Measurements from ENCODE around the gene FLNC. TPM values are rescaled to one million over a fixed set of nuclear protein-coding genes. Genes with fewer than 3 reads are reported as not detected.

FLNC gene
- polyA plus RNA-seq, 3 donors = 0.01 TPM; not detected in 2

DNA sequence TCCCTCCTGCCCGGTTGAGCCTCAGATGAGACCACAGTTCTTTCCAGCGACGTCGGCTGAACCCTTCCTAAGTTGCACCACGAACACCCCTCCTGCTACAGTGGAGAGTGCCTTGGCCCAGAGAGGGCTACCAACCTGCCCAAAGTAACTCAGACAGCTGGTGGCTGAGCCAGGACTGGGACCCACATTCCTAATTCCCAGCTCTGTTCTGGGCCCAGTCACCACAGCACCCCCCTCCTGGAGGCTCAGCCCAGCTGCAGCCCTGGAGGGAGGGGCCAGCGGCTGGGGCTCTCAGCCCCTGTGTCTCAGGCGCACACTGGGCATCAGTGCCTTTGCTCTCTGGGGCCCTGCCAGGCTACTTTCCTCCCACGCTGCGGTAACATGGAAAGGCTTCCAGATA is 43.0 kb downstream of the FLNC start:
- intact Hi-C loops (cut with micrococcal nuclease) = no loop called here
- Mint-ChIP-seq H3K27ac (no peak overlapping the region), H3K4me1 (peaks cover 13% of the 10 kb centered on the region), H3K9me3 (peaks cover 0 to 5% (median 2%) of the 10 kb centered on the region in 7 donors), H3K36me3 (peaks cover 7 to 10% of the 10 kb centered on the region in 2 donors), H3K27me3 (ENCODE audit: low read depth in 3 of 3) (peaks cover 15 to 36% (median 25%) of the 10 kb centered on the region in 3 donors), H3K4me3 (no peak overlapping the region)
- Histone ChIP-seq H3K4me2 (replicated peaks; ENCODE audit: extremely low read depth, low read length, poor library complexity, severe bottlenecking) (no peak overlapping the region), H3K9ac (ENCODE audit: insufficient read depth, low read length, poor library complexity, severe bottlenecking) (no peak overlapping the region), H3K9me3 (replicated peaks in 1 of 2; ENCODE audit: control insufficient read depth in 1 of 2, insufficient read depth in 1 of 2, low read length in 2 of 2) (no peaks in the 10 kb centered on the region), H2AFZ (ENCODE audit: insufficient read depth, low read depth, low read length, poor library complexity, severe bottlenecking) (no peak overlapping the region), H3K4me3 (replicated peaks in 1 of 3; ENCODE audit: low read depth in 2 of 3, low read length in 3 of 3) (no peak overlapping the region), H4K20me1 (ENCODE audit: insufficient read depth, low read length) (peaks cover 27% of the 10 kb centered on the region), H3K27ac (ENCODE audit: low read depth in 1 of 2, low read length in 2 of 2) (no peak overlapping the region), H3K79me2 (ENCODE audit: insufficient read depth, low read length) (no peaks in the 10 kb centered on the region), H3K27me3 (ENCODE audit: control insufficient read depth in 2 of 2, insufficient read depth in 2 of 2, low read length in 2 of 2) (peaks cover 2 to 27% of the 10 kb centered on the region in 2 donors), H3K36me3 (replicated peaks in 1 of 2; ENCODE audit: control insufficient read depth in 1 of 2, insufficient read depth in 2 of 2, low read length in 2 of 2) (no peaks in the 10 kb centered on the region), H3K4me1 (ENCODE audit: control insufficient read depth in 1 of 2, insufficient read depth in 2 of 2, low read length in 2 of 2) (peaks cover 7 to 19% of the 10 kb centered on the region in 2 donors)
- 91% methylated on average over 6 of the region's 9 CpGs for WGBS (ENCODE audit: insufficient coverage)
- TF ChIP-seq, protein P1, sequence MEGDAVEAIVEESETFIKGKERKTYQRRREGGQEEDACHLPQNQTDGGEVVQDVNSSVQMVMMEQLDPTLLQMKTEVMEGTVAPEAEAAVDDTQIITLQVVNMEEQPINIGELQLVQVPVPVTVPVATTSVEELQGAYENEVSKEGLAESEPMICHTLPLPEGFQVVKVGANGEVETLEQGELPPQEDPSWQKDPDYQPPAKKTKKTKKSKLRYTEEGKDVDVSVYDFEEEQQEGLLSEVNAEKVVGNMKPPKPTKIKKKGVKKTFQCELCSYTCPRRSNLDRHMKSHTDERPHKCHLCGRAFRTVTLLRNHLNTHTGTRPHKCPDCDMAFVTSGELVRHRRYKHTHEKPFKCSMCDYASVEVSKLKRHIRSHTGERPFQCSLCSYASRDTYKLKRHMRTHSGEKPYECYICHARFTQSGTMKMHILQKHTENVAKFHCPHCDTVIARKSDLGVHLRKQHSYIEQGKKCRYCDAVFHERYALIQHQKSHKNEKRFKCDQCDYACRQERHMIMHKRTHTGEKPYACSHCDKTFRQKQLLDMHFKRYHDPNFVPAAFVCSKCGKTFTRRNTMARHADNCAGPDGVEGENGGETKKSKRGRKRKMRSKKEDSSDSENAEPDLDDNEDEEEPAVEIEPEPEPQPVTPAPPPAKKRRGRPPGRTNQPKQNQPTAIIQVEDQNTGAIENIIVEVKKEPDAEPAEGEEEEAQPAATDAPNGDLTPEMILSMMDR (IDR thresholded peaks at IDR 0.05) = no peak
- DNase-seq = no peak

DNA sequence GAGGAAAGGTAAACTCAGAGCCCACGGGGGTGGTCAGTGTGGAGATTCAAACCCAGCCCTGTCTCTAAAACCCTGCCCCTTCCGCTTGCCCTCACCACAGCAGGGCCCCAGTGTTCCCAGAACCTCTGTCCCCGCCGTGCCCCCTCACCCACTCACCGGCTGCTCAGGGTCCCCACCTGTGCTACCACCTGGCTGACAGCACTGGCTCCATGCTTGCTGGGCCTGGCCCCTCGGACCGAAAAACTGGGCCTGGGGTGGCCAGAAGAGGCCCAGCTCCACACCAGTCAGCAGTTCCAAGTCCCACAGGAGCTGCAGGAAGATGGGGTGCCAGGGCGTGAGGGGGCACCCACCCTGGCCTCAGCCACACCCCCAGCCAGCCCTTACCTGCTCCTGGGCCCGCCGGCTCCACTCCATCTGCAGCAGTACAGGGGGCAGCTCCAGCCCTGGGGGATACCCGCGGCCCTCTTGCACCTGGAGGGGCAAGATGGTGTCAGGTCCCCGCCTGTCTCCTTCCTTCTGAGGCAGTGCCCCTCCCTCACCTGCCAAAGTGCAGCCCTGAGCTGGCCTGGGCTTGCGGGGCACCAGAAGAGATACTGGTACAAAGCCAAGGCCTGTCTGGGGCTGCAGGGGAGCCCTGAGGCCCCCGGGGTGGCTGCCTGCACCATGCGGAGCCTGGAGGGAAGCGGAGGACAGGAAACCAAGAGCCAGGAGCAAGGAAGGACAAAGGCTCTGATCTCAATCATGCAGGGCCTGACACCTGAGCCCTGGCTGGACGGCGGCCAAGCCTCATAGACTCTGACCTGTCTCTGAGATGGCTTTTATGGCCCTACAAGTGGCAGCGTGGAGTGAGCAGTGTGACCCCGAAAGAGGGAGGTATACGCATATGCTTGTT is 44.2 kb downstream of the FLNC start:
- H3K36me3 Mint-ChIP-seq = peaks cover 4% of the 10 kb centered on the region in 2 donors
- Histone ChIP-seq H4K20me1 (ENCODE audit: insufficient read depth, low read length) (peaks cover 16% of the 10 kb centered on the region), H3K79me2 (ENCODE audit: insufficient read depth, low read length) (no peaks in the 10 kb centered on the region), H3K27ac (ENCODE audit: low read depth in 1 of 2, low read length in 2 of 2) (no peak overlapping the region), H3K4me1 (ENCODE audit: control insufficient read depth in 1 of 2, insufficient read depth in 2 of 2, low read length in 2 of 2) (peaks cover 3 to 7% of the 10 kb centered on the region in 2 donors), H3K4me3 (replicated peaks in 1 of 3; ENCODE audit: low read depth in 2 of 3, low read length in 3 of 3) (no peak overlapping the region), H2AFZ (ENCODE audit: insufficient read depth, low read depth, low read length, poor library complexity, severe bottlenecking) (no peak overlapping the region), H3K9ac (ENCODE audit: insufficient read depth, low read length, poor library complexity, severe bottlenecking) (no peak overlapping the region), H3K36me3 (replicated peaks in 1 of 2; ENCODE audit: control insufficient read depth in 1 of 2, insufficient read depth in 2 of 2, low read length in 2 of 2) (no peaks in the 10 kb centered on the region), H3K4me2 (replicated peaks; ENCODE audit: extremely low read depth, low read length, poor library complexity, severe bottlenecking) (no peak overlapping the region), H3K9me3 (replicated peaks in 1 of 2; ENCODE audit: control insufficient read depth in 1 of 2, insufficient read depth in 1 of 2, low read length in 2 of 2) (no peaks in the 10 kb centered on the region), H3K27me3 (ENCODE audit: control insufficient read depth in 2 of 2, insufficient read depth in 2 of 2, low read length in 2 of 2) (peaks cover 2 to 16% of the 10 kb centered on the region in 2 donors)
- H3K27ac Mint-ChIP-seq = no peak overlapping the region
- intact Hi-C loops (cut with micrococcal nuclease) = loop anchor here in 1 of 2 donors (5.0 kb wide), 1 partner anchor 32 kb away; no protein-coding TSS in a partner anchor
- WGBS (ENCODE audit: insufficient coverage) = 92% methylated on average over 21 of the region's 22 CpGs
- no peak for DNase-seq
- H3K4me3 Mint-ChIP-seq = no peak overlapping the region
- peaks cover 10 to 25% (median 18%) of the 10 kb centered on the region in 3 donors for H3K27me3 Mint-ChIP-seq (ENCODE audit: low read depth in 3 of 3)
- peaks cover 6% of the 10 kb centered on the region for H3K4me1 Mint-ChIP-seq
- H3K9me3 Mint-ChIP-seq = peaks cover 0 to 3% (median 2%) of the 10 kb centered on the region in 7 donors
- TF ChIP-seq, protein P1 (IDR thresholded peaks at IDR 0.05) = no peak
